HG03159 (cell line): ENCODE data around the gene KNG1.

Experiments used
- ATAC-seq: cut with Tn5 transposase; IDR thresholded peaks from one replicate; pipeline ENCODE4 v1.9.1; 2021; ENCODE audit warnings: mild to moderate bottlenecking, moderate library complexity; ENCODE audit not compliant: unreplicated experiment

Gene KNG1

DNA sequence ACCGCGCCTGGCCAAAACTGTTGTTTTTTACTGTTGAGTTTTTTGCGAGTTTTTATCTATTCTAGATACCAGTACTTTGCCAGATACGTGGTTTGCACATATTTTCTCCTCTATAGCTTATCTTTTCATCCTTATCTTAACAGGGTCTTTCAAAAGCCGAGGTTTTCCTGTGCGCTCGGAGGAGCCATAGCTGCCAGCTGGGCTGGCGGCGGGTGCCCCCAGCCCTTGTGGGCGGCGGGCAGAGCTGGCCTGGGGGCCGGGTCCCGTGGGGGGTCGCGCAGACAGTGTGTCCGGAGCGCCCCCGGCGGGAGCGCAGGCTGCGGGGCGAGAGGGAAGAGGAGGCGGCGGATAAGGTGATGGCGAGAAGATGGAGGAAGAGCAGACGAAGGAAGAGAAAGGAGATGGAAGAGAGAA, 55.1 kb downstream of the KNG1 start:
- ATAC-seq = peak; percentile 19

- ATAC-seq = peak; percentile 93
Observed at GRCh38 chr3:186772701-186773417, 55.7 kb downstream of the KNG1 start.

- ATAC-seq = no peak
Observed at GRCh38 chr3:186775999-186776398, 58.8 kb downstream of the KNG1 start.

- ATAC-seq = no peak
Observed at GRCh38 chr3:186779204-186779603, 62.0 kb downstream of the KNG1 start.

DNA sequence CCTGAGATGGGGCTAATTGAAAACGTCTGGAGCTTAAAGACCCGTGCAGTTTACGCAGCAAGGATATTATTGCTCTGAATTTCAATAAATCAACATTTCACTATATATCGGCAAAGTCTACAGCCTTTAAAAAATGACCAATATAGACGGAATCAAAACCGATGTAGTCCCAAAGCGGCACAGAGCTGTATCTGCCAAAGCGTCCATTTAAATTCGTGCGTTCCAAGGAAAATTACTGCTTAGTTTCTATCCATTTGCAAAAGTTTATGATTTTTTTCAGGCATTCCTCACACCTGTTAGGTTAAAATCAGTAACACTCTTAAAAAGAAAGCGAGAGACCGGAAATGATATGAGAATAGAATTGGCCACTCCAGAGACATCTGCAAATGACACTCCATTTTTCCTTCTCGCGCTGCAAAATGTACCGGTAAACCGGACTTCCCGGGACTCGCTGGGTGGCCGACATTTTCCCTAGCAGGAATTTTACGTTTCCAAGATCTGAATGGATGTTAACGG, 65.4 kb downstream of the KNG1 start:
- peak; percentile 23 for ATAC-seq

DNA sequence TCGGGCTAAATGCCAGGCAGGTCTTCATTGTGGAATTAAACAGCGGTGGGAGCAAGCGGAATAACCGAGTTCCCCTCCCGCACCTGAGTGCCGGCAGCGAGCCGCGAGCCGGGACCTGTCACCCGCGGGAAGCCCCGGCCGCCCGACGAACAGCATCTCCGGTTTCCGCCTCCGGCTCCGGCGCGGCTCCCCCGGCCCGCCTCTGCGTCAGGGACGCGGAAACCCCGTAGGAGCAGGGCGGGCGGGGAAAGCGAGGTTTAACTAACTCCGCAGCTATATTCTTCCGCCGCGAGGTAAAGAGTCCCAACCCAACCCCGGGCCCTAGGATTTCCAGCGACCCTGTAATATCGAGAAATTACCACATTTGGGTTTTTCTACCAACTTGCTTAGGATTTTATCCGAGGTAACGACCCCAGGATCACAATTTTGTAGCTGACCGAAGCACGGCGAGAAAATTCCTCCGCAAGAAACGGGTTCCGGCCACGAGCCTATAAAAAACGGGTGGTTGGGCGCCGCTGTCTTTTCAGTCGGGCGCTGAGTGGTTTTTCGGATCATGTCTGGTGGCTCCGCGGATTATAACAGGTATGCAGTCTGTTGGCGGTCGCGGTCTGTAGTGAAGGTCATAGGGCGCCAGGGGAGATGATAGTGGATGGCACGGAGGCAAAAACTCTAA, 66.0 kb downstream of the KNG1 start, which contains the start of gene EIF4A2:
Gene EIF4A2 (plus strand): TSS at position 520 of the 673 bp plus-strand sequence. CDS start 34 bp downstream, at position 554.
- ATAC-seq = peak; percentile 65

- peak; percentile 73 for ATAC-seq
Observed at GRCh38 chr3:186783731-186784515, 66.8 kb downstream of the KNG1 start.

- ATAC-seq = no peak
Observed at GRCh38 chr3:186784820-186785494, 67.8 kb downstream of the KNG1 start.

DNA sequence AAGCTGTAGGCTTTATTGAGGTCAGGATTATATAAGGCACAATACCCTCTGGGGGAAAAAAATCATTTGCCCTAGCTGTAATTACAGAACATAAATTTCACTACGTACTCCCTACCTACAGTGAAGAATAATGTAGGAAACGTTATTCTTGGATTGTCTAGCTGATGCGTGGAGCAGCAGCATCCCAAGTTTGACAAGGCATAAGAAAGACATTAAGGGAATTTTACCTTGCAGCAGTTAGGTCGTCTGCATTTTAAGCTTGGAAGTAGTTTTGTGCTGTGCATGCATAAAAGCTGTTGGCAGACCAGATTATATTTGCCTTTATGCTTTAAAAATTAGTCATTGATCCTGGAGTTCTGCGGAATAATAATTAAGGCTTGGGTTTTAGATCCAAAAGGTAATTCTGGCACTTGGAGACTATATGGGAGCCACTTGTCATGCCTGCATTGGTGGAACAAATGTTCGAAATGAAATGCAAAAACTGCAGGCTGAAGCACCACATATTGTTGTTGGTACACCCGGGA, 68.4 kb downstream of the KNG1 start:
- no peak for ATAC-seq

DNA sequence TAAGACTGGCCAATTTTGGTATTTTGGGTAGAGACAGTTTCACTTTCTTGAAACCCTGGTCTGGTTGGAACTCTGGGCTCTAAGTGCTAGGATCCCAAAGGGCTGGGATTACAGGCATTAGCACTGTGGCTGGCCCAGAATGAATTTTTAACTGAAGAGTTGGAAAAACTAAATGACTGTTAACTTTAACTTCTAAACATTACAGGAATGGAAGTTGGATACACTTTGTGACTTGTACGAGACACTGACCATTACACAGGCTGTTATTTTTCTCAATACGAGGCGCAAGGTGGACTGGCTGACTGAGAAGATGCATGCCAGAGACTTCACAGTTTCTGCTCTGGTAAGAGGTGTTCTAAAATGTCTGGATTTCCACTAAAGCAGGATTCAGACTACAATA, 69.8 kb downstream of the KNG1 start:
- no peak for ATAC-seq

DNA sequence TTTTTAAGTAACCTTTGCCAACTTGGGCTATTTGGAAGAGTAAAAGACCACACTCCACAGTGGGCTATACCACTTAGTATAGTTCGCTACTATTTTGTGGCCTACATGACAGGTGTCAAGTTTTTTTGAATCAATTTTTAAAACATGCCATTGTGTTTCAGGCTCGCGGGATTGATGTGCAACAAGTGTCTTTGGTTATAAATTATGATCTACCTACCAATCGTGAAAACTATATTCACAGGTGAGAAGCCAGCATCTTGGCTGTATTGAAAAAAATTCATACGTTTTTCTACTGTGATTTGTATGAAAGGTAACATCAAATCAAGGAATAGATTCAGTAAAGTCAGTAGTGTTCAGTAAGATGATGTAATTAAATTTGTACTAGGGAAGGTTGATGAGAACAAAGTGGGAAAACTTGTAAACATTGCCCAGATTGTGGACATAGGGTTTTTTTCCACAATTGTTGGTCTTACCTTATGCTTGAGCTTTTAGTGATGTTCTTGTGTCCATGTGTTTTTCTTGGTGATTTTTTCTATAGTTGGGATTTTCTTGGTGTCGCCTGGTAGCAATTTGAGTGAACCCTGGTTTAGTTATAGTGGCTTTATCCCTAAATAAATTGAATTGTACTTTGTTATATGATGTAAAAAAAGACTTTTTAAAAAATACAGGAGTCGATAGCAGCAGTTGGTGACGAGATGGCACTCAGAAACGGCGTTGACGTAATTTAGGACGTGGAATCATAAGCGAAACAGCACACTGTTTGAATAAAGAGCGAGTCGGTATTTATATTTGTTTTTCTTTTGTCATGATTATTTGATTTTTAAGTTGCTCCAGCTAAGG, 70.7 kb downstream of the KNG1 start:
- ATAC-seq = no peak

- ATAC-seq = no peak
Observed at GRCh38 chr3:186788482-186789370, 71.6 kb downstream of the KNG1 start.

- no peak for ATAC-seq
Observed at GRCh38 chr3:186789554-186790260, 72.5 kb downstream of the KNG1 start.

DNA sequence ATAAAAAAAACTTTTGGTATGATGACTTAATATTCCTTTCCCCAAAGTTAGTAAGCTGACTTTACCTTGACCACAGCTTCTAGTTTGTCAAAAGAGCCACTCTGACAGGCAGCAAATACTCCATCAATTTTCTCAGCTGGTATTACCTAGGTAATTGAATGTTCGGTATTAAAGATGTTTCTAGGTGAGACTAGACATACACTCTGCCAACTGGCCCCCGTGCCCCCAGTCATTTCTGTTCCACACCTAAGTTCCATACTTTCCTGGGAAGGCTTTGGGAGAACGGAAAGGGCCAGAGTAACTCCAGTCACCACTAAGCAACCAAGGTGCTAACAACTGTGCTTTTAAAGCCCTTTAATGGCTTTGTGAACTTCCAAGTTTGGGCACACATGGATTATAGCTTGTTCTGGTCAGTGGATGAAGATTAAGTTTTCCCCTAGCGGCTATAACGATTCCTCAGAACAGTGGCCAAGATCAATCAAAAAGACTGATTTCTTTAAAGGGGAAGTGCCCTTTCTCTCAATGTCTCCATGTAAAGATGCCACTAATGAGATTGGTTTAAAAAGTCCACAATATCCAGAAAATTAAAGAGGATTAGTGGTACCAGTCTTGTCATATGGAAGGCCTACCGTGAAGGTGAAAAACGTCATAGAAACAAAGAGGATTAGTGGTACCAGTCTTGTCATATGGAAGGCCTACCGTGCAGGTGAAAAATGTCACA, 73.3 kb downstream of the KNG1 start:
- no peak for ATAC-seq
